GM18858 (cell line): ENCODE data around the gene CPN1.
"Not testable (repeated sequence)": the region's sequence is repeated elsewhere in the genome, so short reads cannot be mapped to it uniquely, and the experiment has no call there.

Source experiments
- ATAC-seq: cut with Tn5 transposase; IDR thresholded peaks from one replicate; pipeline ENCODE4 v1.9.1; 2021; ENCODE audit not compliant: unreplicated experiment

CPN1 gene

GRCh38 chr10:100025576-100025975, 56.1 kb downstream of the CPN1 start:
- no peak for ATAC-seq

DNA sequence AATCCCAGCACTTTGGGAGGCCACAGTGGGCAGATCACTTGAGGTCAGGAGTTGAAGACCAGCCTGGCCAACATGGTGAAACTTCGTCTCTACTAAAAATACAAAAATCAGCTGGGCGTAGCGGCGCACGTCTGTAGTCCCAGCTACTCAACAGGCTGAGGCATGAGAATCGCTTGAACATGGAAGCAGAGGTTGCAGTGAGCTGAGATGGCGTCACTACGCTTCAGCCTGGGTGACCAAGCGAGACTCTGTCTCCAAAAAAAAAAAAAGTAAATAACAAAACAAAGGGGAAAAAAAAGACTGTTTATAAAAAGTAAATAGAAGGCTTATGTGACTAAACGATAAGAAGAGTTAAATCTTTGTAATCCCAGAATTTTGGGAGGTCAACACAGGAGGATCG, 56.9 kb downstream of the CPN1 start:
- no peak for ATAC-seq

GRCh38 chr10:100022403-100022802, 59.3 kb downstream of the CPN1 start:
- ATAC-seq: no peak

DNA sequence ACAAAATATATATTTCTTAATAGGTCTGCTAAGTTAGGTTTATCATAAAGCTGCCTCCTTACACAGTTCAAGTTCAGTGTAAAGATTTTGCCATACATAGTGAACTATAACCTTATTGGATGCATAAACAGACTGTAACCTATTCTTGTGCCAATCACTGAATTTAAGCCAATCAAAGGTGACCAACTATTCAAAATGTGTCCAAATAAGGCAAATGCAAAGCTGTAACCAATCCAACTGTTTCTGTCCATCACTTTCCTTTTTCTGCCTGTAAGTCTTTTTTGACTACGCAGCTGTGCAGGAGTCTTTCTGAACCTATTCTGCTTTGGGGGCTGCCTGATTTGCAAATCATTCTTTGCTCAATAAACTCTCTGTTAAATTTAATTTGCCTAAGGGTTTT, 60.3 kb downstream of the CPN1 start:
- no peak for ATAC-seq

GRCh38 chr10:100020886-100021253, 60.8 kb downstream of the CPN1 start:
- ATAC-seq: no peak

- peak; percentile 64 for ATAC-seq
These were observed 61.4 kb downstream of the CPN1 start for GRCh38 chr10:100020142-100020885.

DNA sequence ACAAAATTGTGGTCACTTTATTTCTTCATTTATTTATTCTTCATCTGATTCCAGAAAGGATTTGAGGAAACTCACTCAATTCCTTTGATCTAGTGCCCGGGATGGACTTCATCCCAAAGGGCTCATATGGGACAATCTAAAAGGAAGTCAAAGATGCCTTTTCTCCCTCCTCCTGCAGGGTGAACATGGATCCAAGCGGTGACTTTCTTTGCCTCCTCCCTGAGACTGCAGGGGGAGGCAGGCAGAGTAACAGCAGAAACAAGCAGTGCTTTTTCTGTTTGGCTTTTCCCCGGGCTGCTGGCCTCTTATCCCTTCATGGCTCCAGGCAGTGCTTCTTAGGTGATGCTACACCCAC, 61.9 kb downstream of the CPN1 start:
- no peak for ATAC-seq

DNA sequence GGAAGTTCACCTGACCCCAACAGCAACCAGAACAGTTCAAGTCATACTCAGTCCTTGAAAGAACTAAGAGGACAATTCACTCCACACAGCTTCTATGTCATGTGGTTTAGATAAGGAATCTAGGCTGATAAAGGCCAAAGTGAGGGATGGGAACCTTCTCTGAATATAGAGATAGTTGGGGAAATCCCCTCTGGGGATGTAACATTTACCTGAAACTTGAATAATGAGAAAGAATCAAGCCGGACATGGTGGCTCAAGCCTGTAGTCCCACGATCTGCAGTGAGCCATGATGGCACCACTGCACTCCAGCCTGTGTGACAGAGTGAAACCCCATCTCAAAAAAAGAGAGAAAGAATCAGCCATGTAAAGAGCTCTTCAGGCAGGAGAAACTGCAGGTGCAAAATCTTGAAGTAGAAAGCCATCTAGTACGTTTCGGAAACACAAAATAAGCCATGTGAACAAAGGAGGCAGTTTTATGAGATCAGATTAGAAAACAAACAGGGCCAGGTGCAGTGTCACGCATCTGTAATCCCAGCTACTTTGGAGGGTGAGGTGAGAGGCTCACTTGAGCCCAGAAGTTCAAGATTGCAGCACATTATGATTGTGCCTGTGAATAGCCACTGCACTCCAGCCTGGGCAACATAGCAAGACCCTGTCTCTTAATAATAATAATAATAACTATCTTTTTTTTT, 67.5 kb downstream of the CPN1 start:
- peak; percentile 68 for ATAC-seq

- ATAC-seq: no peak
These were observed 68.0 kb downstream of the CPN1 start for GRCh38 chr10:100013621-100014020.

GRCh38 chr10:100011906-100012305, 69.8 kb downstream of the CPN1 start:
- ATAC-seq: not testable (repeated sequence)

DNA sequence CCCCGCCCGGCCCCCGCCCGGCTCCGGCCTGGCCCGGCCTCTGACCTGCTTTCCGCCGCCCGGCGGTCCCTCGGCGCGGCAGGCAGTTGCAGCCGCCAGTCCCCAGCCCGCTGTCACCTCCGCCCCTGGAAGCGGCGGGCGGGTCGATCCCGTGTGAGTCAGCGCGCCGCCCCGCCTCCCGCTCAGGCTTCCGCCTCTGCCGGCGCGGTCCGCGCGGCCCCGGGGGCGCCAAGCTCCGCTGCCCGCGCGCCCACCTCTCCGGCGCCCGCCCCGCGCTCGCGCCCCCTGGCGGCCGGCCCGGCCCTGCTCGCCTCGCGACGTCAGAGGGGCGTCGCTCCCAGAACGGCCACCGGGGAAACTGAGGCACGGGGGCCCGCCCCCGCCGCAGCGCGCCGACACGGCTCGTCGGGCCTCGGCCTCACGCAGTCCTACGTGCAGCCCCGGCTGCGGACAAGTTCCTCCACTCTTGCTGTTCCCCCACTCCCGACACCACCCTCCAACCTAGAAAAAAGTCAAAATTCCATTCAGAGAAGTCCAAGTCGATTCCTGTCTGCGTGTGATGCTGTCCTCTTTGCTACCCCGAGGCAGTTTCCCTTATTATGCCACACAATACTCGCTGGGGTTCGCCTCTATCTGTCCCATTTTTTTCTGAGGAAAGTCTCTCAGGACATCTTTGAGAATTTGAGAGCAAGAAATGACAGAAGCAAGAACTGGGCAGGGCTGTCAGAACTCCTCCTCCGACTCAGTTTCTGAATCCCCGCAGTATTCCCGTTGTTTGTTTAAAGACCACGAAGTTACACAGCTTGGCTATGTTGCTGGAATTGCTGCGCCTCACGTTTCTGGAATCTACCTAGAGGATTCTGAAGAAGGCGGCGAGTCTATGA, 71.6 kb downstream of the CPN1 start, which contains the start of gene DNMBP:
Gene DNMBP, minus strand, starts transcription at position 155 of the 884 bp plus-strand sequence. CDS start 37,823 bp downstream, outside the sequence.
- ATAC-seq: peak; percentile 42

GRCh38 chr10:100009283-100009792, 72.3 kb downstream of the CPN1 start:
- peak; percentile 15 for ATAC-seq

DNA sequence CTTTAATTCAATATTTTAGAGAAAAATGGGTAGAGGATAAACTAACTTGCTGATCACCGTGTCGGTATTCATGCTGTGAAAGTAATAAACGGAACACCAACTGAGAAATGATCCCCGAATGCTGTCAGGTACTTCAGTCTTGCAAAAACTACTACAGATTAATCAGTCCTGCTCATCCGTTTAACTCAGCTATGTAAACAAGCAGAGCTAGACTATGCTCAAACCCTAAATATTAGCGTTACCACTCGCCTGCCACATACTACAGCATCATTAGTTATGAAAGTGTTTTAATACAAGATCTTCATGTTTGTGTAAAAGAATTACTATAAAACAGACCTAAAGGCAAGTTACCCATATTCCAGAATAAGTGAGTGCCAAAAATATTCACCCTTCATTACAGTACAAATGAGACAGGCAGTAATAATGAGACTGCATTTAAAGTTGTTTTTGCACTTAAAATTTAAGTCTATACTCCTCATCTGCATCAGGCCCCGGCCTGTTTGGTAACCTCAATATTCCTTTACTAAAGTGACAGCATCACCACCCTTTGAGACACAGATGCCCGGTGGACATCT, 72.9 kb downstream of the CPN1 start:
- ATAC-seq: no peak

DNA sequence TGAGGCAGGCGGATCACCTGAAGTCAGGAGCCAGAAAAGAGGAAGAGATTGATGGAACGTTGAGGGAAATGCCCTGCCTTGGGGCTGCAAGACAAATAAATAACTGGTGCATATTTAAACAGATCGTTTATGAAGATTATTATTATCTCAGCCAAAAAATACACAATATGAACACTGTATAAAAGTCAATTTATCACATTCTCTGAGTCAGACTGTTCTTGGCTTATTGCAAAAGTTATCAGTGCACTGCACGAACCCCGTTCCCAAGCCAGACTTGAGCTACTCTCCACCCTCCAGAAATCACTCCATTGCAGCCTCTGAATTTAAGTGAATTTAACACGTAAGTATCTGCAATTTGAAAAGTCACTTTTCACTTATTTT, 73.5 kb downstream of the CPN1 start:
- ATAC-seq: no peak

- ATAC-seq: no peak
These were observed 74.2 kb downstream of the CPN1 start for GRCh38 chr10:100007231-100008141.

GRCh38 chr10:100006243-100006886, 75.3 kb downstream of the CPN1 start:
- no peak for ATAC-seq

DNA sequence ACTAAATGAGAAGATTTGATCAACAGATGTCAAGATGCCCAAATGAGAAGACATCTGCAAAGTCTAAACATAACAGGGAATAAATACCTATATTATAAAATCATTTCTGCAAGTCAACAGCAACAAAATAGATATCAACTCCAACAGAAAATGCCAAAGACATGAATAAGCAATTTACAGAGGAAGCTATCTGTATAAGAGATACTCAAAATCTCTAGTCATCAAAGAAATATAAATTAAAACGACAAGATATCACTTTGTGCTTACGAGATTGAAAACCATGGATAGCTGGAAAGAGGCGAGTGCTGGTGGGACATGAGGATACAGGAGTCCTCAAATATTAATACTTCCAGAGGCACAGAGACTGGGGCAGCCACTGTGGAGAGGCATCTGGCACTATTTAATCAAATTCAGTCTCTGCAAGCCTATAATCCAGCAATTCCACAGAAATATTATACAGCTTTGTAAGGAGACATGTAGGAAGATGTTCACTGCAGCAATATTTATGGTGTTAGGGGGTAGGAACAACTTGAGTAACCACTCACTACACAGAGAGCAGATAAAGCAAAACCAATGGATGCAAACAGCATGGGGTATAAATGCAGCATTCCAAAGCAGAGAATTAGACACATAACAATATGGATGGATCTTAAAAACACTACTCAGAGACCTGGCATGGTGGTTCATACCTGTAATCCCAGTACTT, 76.7 kb downstream of the CPN1 start:
- no peak for ATAC-seq

DNA sequence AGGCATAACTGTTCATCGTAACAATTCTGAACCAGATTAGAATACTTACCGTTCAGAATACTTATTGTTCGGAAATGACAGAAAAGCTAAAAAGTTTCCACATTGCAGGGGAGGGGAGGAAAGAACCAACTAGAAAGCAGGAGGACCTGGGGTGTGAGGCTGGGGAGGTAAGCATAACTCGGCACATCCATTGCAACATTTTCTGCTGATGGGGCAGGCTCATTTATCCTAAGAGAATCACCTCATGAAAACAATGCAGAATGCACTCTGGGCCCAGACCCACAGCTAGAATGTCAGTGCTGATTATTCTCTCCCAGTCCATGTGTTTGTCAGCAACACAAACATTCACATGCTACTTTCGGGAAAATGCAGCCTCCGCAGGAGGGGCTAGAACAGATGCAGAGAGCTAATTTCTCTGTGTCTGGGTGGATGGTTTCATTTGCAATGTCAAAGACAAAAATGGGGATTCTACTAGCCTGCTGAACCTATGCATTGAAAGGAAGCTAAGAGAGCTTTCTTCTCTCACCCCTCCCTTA, 81.5 kb downstream of the CPN1 start:
- no peak for ATAC-seq
